ENCODE measurements around the gene ARHGAP26.

DNA sequence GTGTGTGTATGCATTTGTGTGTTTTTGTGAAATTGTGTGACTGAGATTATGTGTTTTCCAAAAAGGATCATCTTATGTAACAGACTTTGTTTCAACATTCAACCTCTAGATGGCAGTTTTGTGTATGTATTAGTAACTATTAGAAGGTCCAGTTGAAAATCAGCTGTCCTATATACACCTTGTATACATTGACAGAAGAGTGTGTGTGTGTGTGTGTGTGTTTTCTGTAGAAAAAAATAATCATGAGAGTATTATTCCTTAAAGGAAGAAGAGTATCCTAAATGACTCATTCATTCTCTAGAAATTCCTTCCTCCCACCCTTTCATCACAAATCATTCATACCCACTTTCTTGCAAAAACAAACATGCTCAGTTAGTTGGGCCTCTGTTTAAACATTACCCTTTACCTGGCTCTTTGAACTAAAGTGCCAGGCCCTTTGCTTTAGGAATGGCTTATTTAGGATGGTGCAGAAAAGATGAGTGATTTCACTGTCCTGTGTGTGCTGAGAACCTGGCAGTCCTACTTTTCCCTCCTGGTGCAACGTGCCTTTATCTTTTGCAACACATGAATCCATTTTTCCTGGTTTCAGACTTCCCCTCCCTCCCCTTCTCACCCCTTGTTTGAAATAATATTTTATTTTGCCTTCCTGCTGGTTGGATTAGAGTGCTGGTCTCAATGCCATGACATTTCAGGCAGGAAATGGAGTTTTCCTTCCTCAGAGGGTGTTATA lies 152.2 kb downstream of the ARHGAP26 start:
- TF ChIP-seq POLR2AphosphoS5 (IDR thresholded peaks at IDR 0.05) (peak in 1 of 3 donors; percentile 45), POLR2A (IDR thresholded peaks at IDR 0.05) (no peak)
- TF ChIP-seq, protein P1, sequence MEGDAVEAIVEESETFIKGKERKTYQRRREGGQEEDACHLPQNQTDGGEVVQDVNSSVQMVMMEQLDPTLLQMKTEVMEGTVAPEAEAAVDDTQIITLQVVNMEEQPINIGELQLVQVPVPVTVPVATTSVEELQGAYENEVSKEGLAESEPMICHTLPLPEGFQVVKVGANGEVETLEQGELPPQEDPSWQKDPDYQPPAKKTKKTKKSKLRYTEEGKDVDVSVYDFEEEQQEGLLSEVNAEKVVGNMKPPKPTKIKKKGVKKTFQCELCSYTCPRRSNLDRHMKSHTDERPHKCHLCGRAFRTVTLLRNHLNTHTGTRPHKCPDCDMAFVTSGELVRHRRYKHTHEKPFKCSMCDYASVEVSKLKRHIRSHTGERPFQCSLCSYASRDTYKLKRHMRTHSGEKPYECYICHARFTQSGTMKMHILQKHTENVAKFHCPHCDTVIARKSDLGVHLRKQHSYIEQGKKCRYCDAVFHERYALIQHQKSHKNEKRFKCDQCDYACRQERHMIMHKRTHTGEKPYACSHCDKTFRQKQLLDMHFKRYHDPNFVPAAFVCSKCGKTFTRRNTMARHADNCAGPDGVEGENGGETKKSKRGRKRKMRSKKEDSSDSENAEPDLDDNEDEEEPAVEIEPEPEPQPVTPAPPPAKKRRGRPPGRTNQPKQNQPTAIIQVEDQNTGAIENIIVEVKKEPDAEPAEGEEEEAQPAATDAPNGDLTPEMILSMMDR (IDR thresholded peaks at IDR 0.05 in 8 of 11, conservative IDR thresholded peaks at IDR 0.05 in 3 of 11), result peak in 9 of 11 experiments; percentile 9 to 67 (median 45)
